SKM-1 treated with dmso at 0.1 percent for 144 hours (cell line): ENCODE data around the gene SDHB.

Source experiments
- DNase-seq: peaks from one replicate; lab custom pipeline; 2025; ENCODE audit not compliant: unreplicated experiment; lab: John Stamatoyannopoulos, UW

The SDHB gene

GRCh38 chr1:16989676-16990391 lies 64.0 kb downstream of the SDHB start:
- no peak for DNase-seq

- DNase-seq: no peak
Observed at GRCh38 chr1:16988210-16988609, 65.6 kb downstream of the SDHB start.

GRCh38 chr1:16986962-16987361 lies 66.9 kb downstream of the SDHB start:
- DNase-seq: no peak

- no peak for DNase-seq
Observed at GRCh38 chr1:16986560-16986959, 67.3 kb downstream of the SDHB start.

- no peak for DNase-seq
Observed at GRCh38 chr1:16986113-16986512, 67.7 kb downstream of the SDHB start.

GRCh38 chr1:16984717-16985116 lies 69.1 kb downstream of the SDHB start:
- DNase-seq: no peak

- no peak for DNase-seq
Observed at GRCh38 chr1:16983649-16984048, 70.2 kb downstream of the SDHB start.

- DNase-seq: no peak
Observed at GRCh38 chr1:16982902-16983301, 70.9 kb downstream of the SDHB start.

GRCh38 chr1:16981269-16981849 lies 72.5 kb downstream of the SDHB start:
- no peak for DNase-seq

- no peak for DNase-seq
Observed at GRCh38 chr1:16980473-16981268, 73.2 kb downstream of the SDHB start, which contains the start of gene MFAP2. TSS of gene MFAP2 (minus strand) at chr1:16980620. CDS start at chr1:16978273, 2,347 bp downstream.

GRCh38 chr1:16979475-16980327 lies 74.1 kb downstream of the SDHB start:
- DNase-seq: no peak

GRCh38 chr1:16978567-16979474 lies 75.0 kb downstream of the SDHB start:
- DNase-seq: no peak

GRCh38 chr1:16978139-16978538 lies 75.7 kb downstream of the SDHB start:
- DNase-seq: no peak

- DNase-seq: no peak
Observed at GRCh38 chr1:16977377-16977776, 76.5 kb downstream of the SDHB start.

GRCh38 chr1:16976966-16977365 lies 76.9 kb downstream of the SDHB start:
- DNase-seq: no peak

GRCh38 chr1:16975838-16976237 lies 78.0 kb downstream of the SDHB start:
- no peak for DNase-seq

- no peak for DNase-seq
Observed at GRCh38 chr1:16975211-16975610, 78.6 kb downstream of the SDHB start.

- DNase-seq: no peak
Observed at GRCh38 chr1:16973215-16973614, 80.6 kb downstream of the SDHB start.

- no peak for DNase-seq
Observed at GRCh38 chr1:16972189-16972895, 81.5 kb downstream of the SDHB start.
